Stomach (tissue), 9 donors: ENCODE measurements around the gene HSPH1. TPM values are rescaled to one million over a fixed set of nuclear protein-coding genes. Genes with fewer than 3 reads are reported as not detected.

ENCODE experiments used
- DNase-seq, 2 donors: peaks; one replicate each; pipeline versions ENCODE4 v3.0.0 to v3.0.0-alpha.2; 2013 to 2019
- H3K27ac ChIP-seq, 5 donors: fragments of 200-600 bp in 4 of 5; sonication (generic) in 4 of 5; one replicate each; pipeline ENCODE4 v1.5.1; 2013 to 2019; ENCODE audit warnings: mild to moderate bottlenecking in 1 of 5, moderate library complexity in 1 of 5
- H3K27me3 ChIP-seq, 3 donors: fragments of 200-600 bp; sonication (generic); one replicate each; pipeline ENCODE4 v1.5.1; 2017 to 2019; ENCODE audit warnings: mixed run types in 1 of 3
- H3K36me3 ChIP-seq, 4 donors: fragments of 200-600 bp; sonication (generic); 1 replicate in 3 of 4; 2 replicates in 1 of 4; pipeline ENCODE4 v1.5.1; 2016 to 2019
- H3K4me1 ChIP-seq, 4 donors: fragments of 200-600 bp; sonication (generic); one replicate each; pipeline ENCODE4 v1.5.1; 2016 to 2019
- H3K4me3 ChIP-seq, 4 donors: fragments of 200-600 bp; sonication (generic) in 3 of 4; one replicate each; pipeline ENCODE4 v1.5.1; 2016 to 2019; ENCODE audit warnings: mild to moderate bottlenecking in 1 of 4
- H3K9me3 ChIP-seq, 4 donors: fragments of 200-600 bp; sonication (generic); one replicate each; pipeline ENCODE4 v1.5.1; 2016 to 2019
- EP300 ChIP-seq: sonication (generic); formaldehyde crosslinking; IDR thresholded peaks from one replicate; pipeline ENCODE4 v1.6.1; 2017; ENCODE audit warnings: antibody characterized with exemption
- POLR2A ChIP-seq, 4 donors: fragments of 450-650 bp; IDR thresholded peaks; one replicate each; pipeline ENCODE4 v1.6.1; 2016; ENCODE audit warnings: antibody characterized with exemption in 4 of 4, control low read depth in 2 of 4, mild to moderate bottlenecking in 1 of 4, moderate library complexity in 1 of 4
- POLR2AphosphoS5 ChIP-seq, 3 donors: sonication (generic); formaldehyde crosslinking; IDR thresholded peaks; one replicate each; pipeline ENCODE4 v1.6.1; 2016; ENCODE audit warnings: antibody characterized with exemption in 3 of 3
- WGBS, 5 donors: extraction: QIAGEN DNeasy Blood & Tissue Kit in 3 of 5; methylation state at CpG; one replicate each; pipeline versions ENCODE4 v1.1.5 to v1.1.7; 2013 to 2018; 5-methylcytosine and 5-hydroxymethylcytosine counted together
- intact Hi-C: fragments of 100-400 bp; cut with DNase I; formaldehyde crosslinking; loops from one replicate; pipeline ENCODE4 v1.15.1; 2023; ENCODE audit warnings: low total_unique reads
- polyA plus RNA-seq, 3 donors: library from polyadenylated mRNA; stranded (reverse); fragments of 200-250 nt; gene quantifications; one replicate each; pipeline ENCODE4 v1.2.3, GENCODE V29; 2013
- total RNA-seq, 5 donors: library from RNA; depleted of rRNA; stranded (reverse); fragments of >200 nt; gene quantifications; one replicate each; pipeline versions ENCODE4 v1.1.0 to v1.2.3, GENCODE V29; 2014 to 2016
- TF ChIP-seq, protein P1 (sequence below), 7 experiments: fragments of 450-650 bp in 4 of 7; fragments of 200-600 bp in 3 of 7; sonication (generic) in 3 of 7; IDR thresholded peaks; one replicate each; pipeline ENCODE4 v1.5.1; 2016 to 2019; ENCODE audit warnings: antibody characterized with exemption in 7 of 7, control low read depth in 2 of 7, mild to moderate bottlenecking in 1 of 7
- donor health status: healthy with polysubstance abuse.
- donor health status: Bipolar disorder and iron deficiency.
- donor health status: healthy.

The HSPH1 gene
- total and polyA plus RNA-seq, 8 donors = 18.6 to 49.4 (median 29.5) TPM

DNA sequence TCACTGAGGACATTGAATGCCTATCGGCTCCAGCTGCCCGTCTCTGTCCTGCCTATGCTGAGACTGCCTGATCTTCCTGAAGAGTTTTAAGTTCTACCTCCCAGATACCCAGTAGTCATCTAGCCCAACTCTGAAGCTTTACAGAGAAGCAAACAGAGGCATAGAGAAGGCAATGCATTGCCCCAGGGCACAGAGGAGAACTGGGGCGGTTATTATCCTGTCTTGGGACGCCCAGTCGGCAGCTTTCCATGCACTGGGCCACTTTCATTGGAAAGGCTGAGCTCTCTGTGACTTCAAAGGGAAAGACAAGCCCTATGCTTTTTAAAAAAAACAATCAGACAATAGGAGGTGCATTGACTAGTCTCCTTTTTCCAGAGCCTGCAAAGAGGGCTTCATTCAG is 71.6 kb downstream of the HSPH1 start:
- peaks cover 0 to 7% (median 2%) of the 10 kb centered on the region in 4 donors for H3K4me1 ChIP-seq
- 75 to 95% (median 83%) methylated on average over 5 of the region's 5 CpGs for WGBS, 5 donors
- H3K36me3 ChIP-seq = no peaks in the 10 kb centered on the region
- intact Hi-C loops = no loop called here
- TF ChIP-seq EP300 (no peak), POLR2AphosphoS5 (IDR thresholded peaks at IDR 0.05) (no peak)
- no peak for DNase-seq
- no peaks in the 10 kb centered on the region for H3K9me3 ChIP-seq
- H3K27me3 ChIP-seq = peaks cover 0 to 13% (median 7%) of the 10 kb centered on the region in 3 donors
- H3K4me3 ChIP-seq = no peak overlapping the region
- no peak overlapping the region for H3K27ac ChIP-seq

GRCh38 chr13:31089649-31090048 is 72.1 kb downstream of the HSPH1 start:
- H3K4me3 ChIP-seq = no peak overlapping the region
- no peaks in the 10 kb centered on the region for H3K9me3 ChIP-seq
- no peak overlapping the region for H3K27ac ChIP-seq
- intact Hi-C loops = no loop called here
- TF ChIP-seq POLR2AphosphoS5 (IDR thresholded peaks at IDR 0.05) (no peak), POLR2A (IDR thresholded peaks at IDR 0.05) (no peak), EP300 (no peak)
- TF ChIP-seq, protein P1, sequence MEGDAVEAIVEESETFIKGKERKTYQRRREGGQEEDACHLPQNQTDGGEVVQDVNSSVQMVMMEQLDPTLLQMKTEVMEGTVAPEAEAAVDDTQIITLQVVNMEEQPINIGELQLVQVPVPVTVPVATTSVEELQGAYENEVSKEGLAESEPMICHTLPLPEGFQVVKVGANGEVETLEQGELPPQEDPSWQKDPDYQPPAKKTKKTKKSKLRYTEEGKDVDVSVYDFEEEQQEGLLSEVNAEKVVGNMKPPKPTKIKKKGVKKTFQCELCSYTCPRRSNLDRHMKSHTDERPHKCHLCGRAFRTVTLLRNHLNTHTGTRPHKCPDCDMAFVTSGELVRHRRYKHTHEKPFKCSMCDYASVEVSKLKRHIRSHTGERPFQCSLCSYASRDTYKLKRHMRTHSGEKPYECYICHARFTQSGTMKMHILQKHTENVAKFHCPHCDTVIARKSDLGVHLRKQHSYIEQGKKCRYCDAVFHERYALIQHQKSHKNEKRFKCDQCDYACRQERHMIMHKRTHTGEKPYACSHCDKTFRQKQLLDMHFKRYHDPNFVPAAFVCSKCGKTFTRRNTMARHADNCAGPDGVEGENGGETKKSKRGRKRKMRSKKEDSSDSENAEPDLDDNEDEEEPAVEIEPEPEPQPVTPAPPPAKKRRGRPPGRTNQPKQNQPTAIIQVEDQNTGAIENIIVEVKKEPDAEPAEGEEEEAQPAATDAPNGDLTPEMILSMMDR (IDR thresholded peaks at IDR 0.05) = no peak
- H3K4me1 ChIP-seq = peaks cover 0 to 7% (median 2%) of the 10 kb centered on the region in 4 donors
- WGBS, 5 donors = 80 to 89% (median 88%) methylated on average over 3 of the region's 3 CpGs
- DNase-seq = no peak
- no peaks in the 10 kb centered on the region for H3K36me3 ChIP-seq
- H3K27me3 ChIP-seq = peaks cover 0 to 13% (median 7%) of the 10 kb centered on the region in 3 donors

DNA sequence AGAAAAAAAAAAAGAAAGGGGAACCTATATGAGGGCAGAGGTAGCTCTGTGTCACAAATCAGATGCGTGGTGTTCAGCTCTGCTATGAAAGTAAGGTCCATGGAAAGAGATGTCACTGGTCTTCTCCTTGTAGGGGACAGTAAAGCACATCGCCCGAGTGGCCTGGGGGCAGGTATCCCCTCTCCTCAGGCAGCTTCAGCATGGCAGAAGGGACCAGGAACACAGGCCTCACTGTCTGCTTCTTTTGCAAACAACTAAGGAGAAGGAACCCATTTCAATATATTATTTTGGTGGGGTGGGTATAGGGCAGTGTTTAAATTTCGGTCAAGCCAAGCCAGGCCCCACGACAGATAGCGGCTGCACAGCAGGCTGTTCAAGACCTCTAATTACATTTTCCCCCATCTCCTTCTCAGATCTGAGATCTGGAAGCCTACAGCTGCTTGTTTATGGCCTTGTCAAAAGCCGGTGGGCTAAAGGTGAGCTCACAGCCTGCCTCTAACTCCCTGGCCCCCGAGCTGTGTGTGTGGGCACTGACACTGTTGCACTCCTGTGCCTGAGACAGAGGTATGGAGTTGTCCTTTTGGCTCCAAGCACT is 72.8 kb downstream of the HSPH1 start:
- DNase-seq = no peak
- Histone ChIP-seq H3K36me3 (no peaks in the 10 kb centered on the region), H3K4me3 (no peak overlapping the region), H3K27ac (no peak overlapping the region), H3K4me1 (peaks cover 0 to 7% (median 2%) of the 10 kb centered on the region in 4 donors), H3K9me3 (no peaks in the 10 kb centered on the region), H3K27me3 (peaks cover 0 to 19% (median 7%) of the 10 kb centered on the region in 3 donors)
- intact Hi-C loops = no loop called here
- WGBS, 5 donors = 79 to 91% (median 85%) methylated on average over 7 to 8 of the region's 8 CpGs
- TF ChIP-seq, protein P1 (IDR thresholded peaks at IDR 0.05) = no peak
- TF ChIP-seq EP300 (no peak), POLR2AphosphoS5 (IDR thresholded peaks at IDR 0.05) (no peak), POLR2A (IDR thresholded peaks at IDR 0.05) (no peak)

Other genes with a start within 250 kb of the HSPH1 start
- gene TEX26, start 229.2 kb downstream of the HSPH1 start, total RNA-seq = not detected
- gene TEX26, start 229.2 kb downstream of the HSPH1 start, polyA plus RNA-seq = under 1 TPM in 1 of 3 donors, not detected in 2; 0.50 TPM
- 10 to 100 TPM in 2 of 5 donors, 1 to 10 TPM in 1, not detected in 2; 9.6 to 16.1 (median 15.4) TPM for gene B3GLCT, start 38.1 kb upstream of the HSPH1 start, total RNA-seq
- 1 to 10 TPM in 2 of 3 donors, under 1 TPM in 1; 0.76 to 3.3 (median 1.6) TPM for gene B3GLCT, start 38.1 kb upstream of the HSPH1 start, polyA plus RNA-seq